HG03280 (cell line): ENCODE results near the gene TBK1.

Experiments
- ATAC-seq: cut with Tn5 transposase; IDR thresholded peaks from one replicate; pipeline ENCODE4 v1.9.1; 2021; ENCODE audit warnings: mild to moderate bottlenecking, moderate library complexity; ENCODE audit not compliant: unreplicated experiment

The TBK1 gene

GRCh38 chr12:64450711-64451486 is 1.0 kb upstream of the TBK1 start:
- no peak for ATAC-seq

GRCh38 chr12:64452559-64453329 is 824 bp downstream of the TBK1 start:
- ATAC-seq = peak; percentile 0

- no peak for ATAC-seq
Measured at GRCh38 chr12:64455506-64455905, 3.6 kb downstream of the TBK1 start.

GRCh38 chr12:64456119-64456518 is 4.2 kb downstream of the TBK1 start:
- ATAC-seq = no peak

GRCh38 chr12:64457032-64457431 is 5.1 kb downstream of the TBK1 start:
- ATAC-seq = no peak

GRCh38 chr12:64457466-64457865 is 5.5 kb downstream of the TBK1 start:
- ATAC-seq = no peak

- no peak for ATAC-seq
Measured at GRCh38 chr12:64457923-64458322, 6.0 kb downstream of the TBK1 start.

- no peak for ATAC-seq
Measured at GRCh38 chr12:64459394-64459891, 7.5 kb downstream of the TBK1 start.

GRCh38 chr12:64461634-64462414 is 9.9 kb downstream of the TBK1 start:
- ATAC-seq = no peak

- ATAC-seq = no peak
Measured at GRCh38 chr12:64466178-64466577, 14.3 kb downstream of the TBK1 start.

GRCh38 chr12:64468966-64469365 is 17.0 kb downstream of the TBK1 start:
- ATAC-seq = no peak

GRCh38 chr12:64469455-64470142 is 17.7 kb downstream of the TBK1 start:
- ATAC-seq = no peak

- ATAC-seq = no peak
Measured at GRCh38 chr12:64470495-64470894, 18.6 kb downstream of the TBK1 start.

GRCh38 chr12:64473176-64473575 is 21.3 kb downstream of the TBK1 start:
- ATAC-seq = no peak

GRCh38 chr12:64475518-64475917 is 23.6 kb downstream of the TBK1 start:
- no peak for ATAC-seq

- no peak for ATAC-seq
Measured at GRCh38 chr12:64476844-64477243, 24.9 kb downstream of the TBK1 start.

- ATAC-seq = no peak
Measured at GRCh38 chr12:64478661-64479060, 26.7 kb downstream of the TBK1 start.

- no peak for ATAC-seq
Measured at GRCh38 chr12:64480148-64480547, 28.2 kb downstream of the TBK1 start.

- ATAC-seq = no peak
Measured at GRCh38 chr12:64486657-64487056, 34.7 kb downstream of the TBK1 start.

- no peak for ATAC-seq
Measured at GRCh38 chr12:64491718-64492117, 39.8 kb downstream of the TBK1 start.

GRCh38 chr12:64493513-64493912 is 41.6 kb downstream of the TBK1 start:
- ATAC-seq = no peak
